Stimulated activated CD8-positive, alpha-beta memory T cell treated with anti-CD3 and anti-CD28 coated beads, Interleukin-15, amount 100 ng/mL, for 1 hour (primary cell): Measurements from ENCODE around the gene HTR6.

Experiments used
- DNase-seq: peaks from one replicate; pipeline ENCODE4 v3.0.0-alpha.2; 2020; ENCODE audit warnings: low read depth

Gene HTR6

GRCh38 chr1:19688041-19688842 is 23.6 kb downstream of the HTR6 start:
- peak; percentile 7 for DNase-seq

GRCh38 chr1:19689085-19689757 is 24.5 kb downstream of the HTR6 start:
- no peak for DNase-seq

- DNase-seq = no peak
Measured at GRCh38 chr1:19689856-19690255, 25.2 kb downstream of the HTR6 start.

- no peak for DNase-seq
Measured at GRCh38 chr1:19690342-19690741, 25.7 kb downstream of the HTR6 start.

GRCh38 chr1:19694298-19694697 is 29.6 kb downstream of the HTR6 start:
- no peak for DNase-seq

DNA sequence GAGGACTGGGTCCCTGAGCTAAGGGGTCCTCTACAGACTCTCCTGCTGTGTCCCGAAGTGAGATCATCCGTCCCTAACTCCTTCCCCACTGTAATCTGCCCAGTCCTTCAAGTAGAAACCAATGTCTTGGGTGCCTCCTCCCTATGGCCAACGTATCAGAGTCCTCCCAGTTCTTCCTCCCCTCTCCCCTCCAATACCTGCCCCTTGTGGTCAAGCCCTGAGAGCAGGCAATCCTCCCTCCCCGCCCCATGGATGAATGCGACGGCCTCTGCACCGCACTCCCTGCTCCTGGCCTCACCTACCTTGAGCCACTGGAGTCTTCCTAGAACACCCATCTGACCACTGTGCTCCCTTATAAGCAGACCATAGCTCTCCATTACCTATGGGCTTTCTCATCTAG is 31.1 kb downstream of the HTR6 start:
- DNase-seq = no peak

GRCh38 chr1:19696820-19697219 is 32.1 kb downstream of the HTR6 start:
- no peak for DNase-seq

- DNase-seq = no peak
Measured at GRCh38 chr1:19698181-19698580, 33.5 kb downstream of the HTR6 start.

DNA sequence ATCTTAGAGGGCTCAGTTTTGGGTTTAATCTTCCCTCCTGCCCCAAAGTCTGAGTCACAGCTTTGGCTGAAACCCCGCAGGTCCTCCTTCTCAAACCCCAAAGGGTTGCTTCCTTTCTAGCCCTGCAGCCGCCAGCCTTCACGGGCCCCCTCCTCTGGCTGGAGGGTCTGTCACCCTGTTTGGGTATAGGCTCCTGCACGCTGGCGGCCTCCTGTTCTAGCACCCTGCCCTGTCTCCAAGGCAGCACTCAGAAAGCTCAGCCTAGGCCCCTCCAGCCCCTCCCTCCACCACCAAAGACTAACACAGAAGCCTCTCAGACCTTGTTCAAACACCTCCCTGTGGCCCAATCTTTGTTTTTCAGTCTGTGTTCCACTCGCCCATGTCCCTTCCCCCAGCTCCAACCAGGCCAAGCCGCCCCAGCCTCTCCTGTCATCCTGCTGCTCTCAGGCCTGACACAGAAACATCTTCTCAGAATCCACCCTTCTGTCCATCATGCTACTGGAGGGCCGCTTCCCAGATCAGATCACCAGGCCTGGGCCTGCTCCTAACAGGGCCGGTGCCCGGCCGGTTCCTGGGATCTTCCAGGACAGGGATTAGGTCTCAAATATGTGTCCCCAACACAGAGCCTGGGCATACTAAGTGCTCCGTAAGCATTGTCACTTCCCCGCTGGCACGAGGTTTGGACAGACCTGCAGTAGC is 35.6 kb downstream of the HTR6 start:
- no peak for DNase-seq

GRCh38 chr1:19703280-19703679 is 38.6 kb downstream of the HTR6 start:
- DNase-seq = no peak

DNA sequence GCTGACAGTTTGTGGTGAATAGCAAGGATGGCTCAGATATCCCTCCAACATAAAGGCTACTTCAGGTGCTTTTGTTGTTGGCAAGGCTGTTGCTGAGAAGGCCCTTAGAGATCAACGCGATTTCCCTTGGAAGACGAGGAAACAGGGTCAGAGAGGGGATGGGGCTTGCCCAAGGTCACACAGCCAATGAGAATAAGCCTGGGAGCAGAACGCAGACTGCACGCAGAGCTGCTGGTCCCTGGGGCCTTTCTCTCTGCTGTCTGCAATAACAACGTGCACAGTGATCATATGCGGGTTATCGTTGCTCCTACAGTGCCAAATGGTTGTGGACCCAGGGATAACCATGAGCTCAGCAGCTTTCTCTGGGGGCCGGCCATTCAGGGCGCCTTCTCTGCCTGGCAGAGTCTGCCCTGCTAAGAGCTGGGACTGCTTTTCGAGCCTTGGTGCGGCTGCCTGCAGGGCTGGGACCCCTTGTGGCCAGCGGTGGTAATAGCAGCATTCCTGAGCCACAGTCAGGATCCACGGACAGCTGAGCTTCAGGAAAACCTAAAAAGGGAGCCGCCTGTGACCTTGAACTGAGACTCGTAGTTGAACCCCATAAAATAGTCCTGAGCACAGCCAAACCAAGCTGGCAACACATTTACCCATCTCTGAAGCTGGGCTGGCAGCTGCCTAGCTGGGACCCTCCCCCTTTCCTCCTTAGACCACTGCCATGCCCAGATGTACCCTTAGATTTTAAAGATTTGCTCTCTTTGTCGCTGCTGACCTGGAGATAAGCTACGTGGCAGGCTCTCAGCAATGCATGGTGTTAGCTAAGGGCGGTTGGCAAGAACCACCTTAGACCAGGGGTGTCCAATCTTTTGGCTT is 39.8 kb downstream of the HTR6 start:
- DNase-seq = peak; percentile 42

DNA sequence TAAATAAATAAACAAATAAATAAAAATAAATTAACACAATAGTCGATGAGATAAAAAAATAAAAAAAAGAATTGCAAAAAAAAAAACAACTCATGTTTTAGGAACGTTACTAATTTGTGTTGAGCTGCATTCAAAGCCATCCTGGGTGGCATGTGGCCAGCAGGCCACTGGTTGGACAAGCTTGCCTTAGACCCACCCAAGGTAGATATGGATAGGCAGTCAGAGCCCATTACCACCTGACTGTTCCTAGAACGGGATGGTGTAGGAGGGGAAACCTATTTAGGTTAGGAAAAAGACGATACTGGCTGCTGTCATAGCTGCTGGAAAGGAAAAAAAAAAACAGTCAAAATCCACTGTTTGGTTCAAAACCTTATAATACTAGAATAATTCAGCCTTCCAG is 40.8 kb downstream of the HTR6 start:
- DNase-seq = no peak

- DNase-seq = no peak
Measured at GRCh38 chr1:19706136-19706535, 41.5 kb downstream of the HTR6 start.

- no peak for DNase-seq
Measured at GRCh38 chr1:19708567-19709110, 44.0 kb downstream of the HTR6 start.

GRCh38 chr1:19709260-19709793 is 44.7 kb downstream of the HTR6 start:
- DNase-seq = no peak

- no peak for DNase-seq
Measured at GRCh38 chr1:19710825-19711611, 46.3 kb downstream of the HTR6 start.

DNA sequence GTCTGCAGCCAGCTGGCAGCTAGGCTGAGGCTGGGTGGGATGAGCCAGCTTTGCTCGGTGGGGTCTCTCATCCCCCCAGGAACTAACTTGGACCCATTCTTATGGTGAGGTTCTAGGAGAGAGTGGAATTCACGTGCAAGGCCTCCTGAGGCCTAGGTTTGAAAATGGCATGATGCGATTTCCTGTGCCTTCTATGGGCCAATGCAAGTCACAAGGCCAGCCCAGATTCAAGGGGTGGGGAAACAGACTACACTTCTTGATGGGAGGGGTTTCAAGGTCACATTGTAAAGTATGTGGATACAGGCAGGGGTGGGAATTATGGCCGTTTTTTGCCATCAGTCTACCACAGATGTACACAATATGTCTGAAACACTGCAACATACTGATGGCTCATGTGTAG is 48.3 kb downstream of the HTR6 start:
- no peak for DNase-seq

GRCh38 chr1:19715334-19716203 is 50.9 kb downstream of the HTR6 start:
- DNase-seq = peak; percentile 59

DNA sequence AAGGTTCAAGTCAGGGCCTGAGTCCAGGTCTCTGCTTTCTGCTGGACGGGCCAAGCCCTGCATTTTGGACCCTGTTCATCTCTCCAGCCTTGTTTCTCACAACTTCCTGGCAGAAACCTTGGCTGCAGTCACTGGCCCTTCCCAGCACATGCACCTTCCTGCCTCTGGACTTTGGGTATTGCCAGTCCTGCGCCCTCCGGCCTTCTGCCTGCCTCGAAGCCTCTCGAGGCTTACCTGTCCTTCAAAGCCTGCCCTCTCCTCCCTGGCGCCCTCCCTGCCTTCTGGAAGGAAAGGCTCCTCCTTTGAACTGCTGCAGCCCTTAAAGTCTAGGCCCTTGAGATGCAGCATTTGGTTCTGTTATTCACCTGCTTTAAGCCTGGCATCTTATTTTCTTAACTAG is 52.8 kb downstream of the HTR6 start:
- DNase-seq = no peak

DNA sequence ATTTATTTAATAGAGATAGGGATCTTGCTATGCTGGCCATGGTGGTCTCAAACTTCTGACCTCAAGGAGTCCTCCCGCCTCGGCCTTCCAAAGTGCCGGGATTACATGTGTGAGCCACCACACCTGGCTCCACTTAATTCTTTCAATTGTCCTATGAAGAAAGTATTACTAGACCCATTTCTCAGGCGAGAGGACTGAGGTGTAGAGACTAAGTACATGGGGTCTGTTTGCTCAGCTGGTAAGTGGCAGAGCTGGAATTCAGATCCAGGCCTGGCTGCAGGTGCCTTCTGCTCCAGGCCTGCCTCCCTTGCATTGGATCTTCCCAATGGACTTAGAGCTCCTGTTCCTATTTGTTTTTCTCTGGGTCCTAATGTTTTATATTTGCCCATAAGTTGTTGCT is 55.5 kb downstream of the HTR6 start:
- no peak for DNase-seq
